GM12878 (cell line): ENCODE measurements around the gene ARHGAP15. TPM values are rescaled to one million over a fixed set of nuclear protein-coding genes. Genes with fewer than 3 reads are reported as not detected.

Source experiments
- ATF7 ChIP-seq: fragments of 450-650 bp; IDR thresholded peaks from 2 replicates; pipeline ENCODE4 v1.6.1; 2016; ENCODE audit warnings: low read depth, mild to moderate bottlenecking
- BMI1 ChIP-seq: fragments of 450-650 bp; IDR thresholded peaks from 2 replicates; pipeline ENCODE4 v1.6.1; 2016; ENCODE audit warnings: mild to moderate bottlenecking, moderate library complexity, borderline replicate concordance
- CTCF ChIP-seq, 3 experiments: IDR thresholded peaks in 2 of 3; conservative IDR thresholded peaks in 1 of 3; 2 replicates each; pipeline ENCODE4 v1.5.1; 2011; ENCODE audit warnings: low read depth in 3 of 3, low read length in 3 of 3, mild to moderate bottlenecking in 3 of 3, control low read depth in 2 of 3, moderate library complexity in 2 of 3, inconsistent platforms in 1 of 3, mixed read lengths in 1 of 3; ENCODE audit not compliant: control insufficient read depth in 2 of 3, insufficient read depth in 1 of 3; ENCODE audit errors: extremely low read depth in 1 of 3
- EP300 ChIP-seq, 2 experiments: fragments of 150-350 bp in 1 of 2; IDR thresholded peaks; 2 replicates each; pipeline ENCODE4 v1.6.1; 2011 to 2012; ENCODE audit warnings: low read depth in 2 of 2, low read length in 2 of 2, borderline replicate concordance in 1 of 2, improper control_type of control experiment in 1 of 2, inconsistent platforms in 1 of 2; ENCODE audit not compliant: control insufficient read depth in 1 of 2
- FOS ChIP-seq: IDR thresholded peaks from 3 replicates; pipeline ENCODE4 v1.6.1; 2011; ENCODE audit warnings: borderline replicate concordance; ENCODE audit not compliant: insufficient read length; ENCODE audit errors: extremely low read depth
- JUNB ChIP-seq: IDR thresholded peaks from 2 replicates; pipeline ENCODE4 v1.6.1; 2016; ENCODE audit warnings: antibody characterized with exemption, mild to moderate bottlenecking
- KAT2A ChIP-seq: conservative IDR thresholded peaks from 2 replicates; pipeline ENCODE4 v1.6.1; 2011; ENCODE audit warnings: low read depth, low read length; ENCODE audit not compliant: control insufficient read depth
- LARP7 ChIP-seq: fragments of 450-650 bp; IDR thresholded peaks from 2 replicates; pipeline ENCODE4 v1.6.1; 2017; ENCODE audit warnings: mild to moderate bottlenecking
- MLLT1 ChIP-seq: fragments of 450-650 bp; IDR thresholded peaks from 2 replicates; pipeline ENCODE4 v1.6.1; 2016; ENCODE audit warnings: mild to moderate bottlenecking
- NFYB ChIP-seq: IDR thresholded peaks from 2 replicates; pipeline ENCODE4 v1.6.1; 2011; ENCODE audit warnings: low read depth, mild to moderate bottlenecking, low read length, improper control_type of control experiment, moderate library complexity; ENCODE audit not compliant: insufficient read depth
- NKRF ChIP-seq: fragments of 450-650 bp; conservative IDR thresholded peaks from 2 replicates; pipeline ENCODE4 v1.6.1; 2017; ENCODE audit warnings: mild to moderate bottlenecking, moderate library complexity
- PKNOX1 ChIP-seq: fragments of 450-650 bp; IDR thresholded peaks from 2 replicates; pipeline ENCODE4 v1.6.1; 2016; ENCODE audit warnings: mild to moderate bottlenecking
- PML ChIP-seq: IDR thresholded peaks from 2 replicates; pipeline ENCODE4 v1.6.1; 2012; ENCODE audit warnings: low read length, inconsistent platforms
- POLR2A ChIP-seq: IDR thresholded peaks from 2 replicates; pipeline ENCODE4 v1.6.1; 2011; ENCODE audit warnings: low read depth, mild to moderate bottlenecking, low read length
- SIX5 ChIP-seq: IDR thresholded peaks from 2 replicates; pipeline ENCODE4 v1.6.1; 2011; ENCODE audit warnings: mild to moderate bottlenecking, low read depth, low read length, moderate library complexity; ENCODE audit not compliant: severe bottlenecking
- SMARCA5 ChIP-seq: fragments of 450-650 bp; IDR thresholded peaks from 2 replicates; pipeline ENCODE4 v1.6.1; 2017; ENCODE audit warnings: mild to moderate bottlenecking
- ZNF687 ChIP-seq: fragments of 450-650 bp; IDR thresholded peaks from 2 replicates; pipeline ENCODE4 v1.6.1; 2017; ENCODE audit warnings: mild to moderate bottlenecking, moderate library complexity
- polyA plus RNA-seq, 11 experiments: library from polyadenylated mRNA; depleted of rRNA in 4 of 11; unstranded in 6 of 11; stranded (reverse) in 5 of 11; fragments of >200 nt; fragmentation: Nextera tagmentation in 4 of 11; fragmentation: Illumina TruSeq in 1 of 11; extraction: Ambion mirVana in 4 of 11; extraction: Trizol in 1 of 11; gene quantifications; 1 replicate in 1 of 11; 2 replicates in 10 of 11; pipeline versions ENCODE4 v1.2.1 to v1.2.3, GENCODE V29; 2011 to 2016; ENCODE audit warnings: inconsistent platforms in 2 of 11, missing spikeins in 2 of 11, low read depth in 1 of 11
- total RNA-seq, 4 experiments: library from RNA; depleted of rRNA in 3 of 4; stranded (reverse); fragments of >200 nt in 3 of 4; fragmentation: Illumina TruSeq in 1 of 4; extraction: Trizol in 1 of 4; gene quantifications; 2 replicates each; pipeline versions ENCODE4 v1.2.1 to v1.2.3, GENCODE V29; 2013 to 2021

Gene ARHGAP15
- total and polyA plus RNA-seq, 10 of the 15 experiments (the other 5 are each of a cell fraction or from before 2014, with no cell fraction given) = 38.0 to 92.6 (median 66.7) TPM

- TF ChIP-seq ZNF687 (no peak), SIX5 (no peak), SMARCA5 (0 out of 2 replicates have a peak, but pooled peaks have one; percentile 34), JUNB (no peak), NKRF (no peak), ATF7 (no peak), PKNOX1 (no peak), LARP7 (no peak), POLR2A (no peak), FOS (no peak), BMI1 (no peak), EP300 (IDR thresholded peaks at IDR 0.05; ENCODE audit: borderline replicate concordance in 1 of 2, control insufficient read depth in 1 of 2, low read depth in 2 of 2, low read length in 2 of 2) (no peak), KAT2A (no peak), CTCF (IDR thresholded peaks at IDR 0.05 in 2 of 3, conservative IDR thresholded peaks at IDR 0.05 in 1 of 3; ENCODE audit: control insufficient read depth in 2 of 3, extremely low read depth in 1 of 3, insufficient read depth in 1 of 3, low read depth in 3 of 3, low read length in 3 of 3) (peak; percentile 57 to 85 (median 77)), NFYB (no peak), PML (no peak), MLLT1 (no peak)
Measured at GRCh38 chr2:143284087-143284675, 155.0 kb downstream of the ARHGAP15 start (continued).
